GM21576 (cell line): Measurements from ENCODE around the gene PTPRZ1.

Experiments used
- ATAC-seq: cut with Tn5 transposase; IDR thresholded peaks from one replicate; pipeline ENCODE4 v1.9.1; 2021; ENCODE audit warnings: mild to moderate bottlenecking, moderate library complexity; ENCODE audit not compliant: unreplicated experiment

PTPRZ1 gene

GRCh38 chr7:121872831-121873288 is at the start of gene PTPRZ1:
Gene PTPRZ1 (plus strand): TSS chr7:121873161. CDS start chr7:121873500, 339 bp downstream.
- no peak for ATAC-seq

GRCh38 chr7:121824276-121824675 is 48.7 kb upstream of the PTPRZ1 start:
- no peak for ATAC-seq

GRCh38 chr7:121831351-121831750 is 41.6 kb upstream of the PTPRZ1 start:
- no peak for ATAC-seq

GRCh38 chr7:121831801-121832200 is 41.2 kb upstream of the PTPRZ1 start:
- no peak for ATAC-seq

GRCh38 chr7:121832347-121832746 is 40.6 kb upstream of the PTPRZ1 start:
- no peak for ATAC-seq

GRCh38 chr7:121833991-121834390 is 39.0 kb upstream of the PTPRZ1 start:
- ATAC-seq: no peak

GRCh38 chr7:121837462-121837861 is 35.5 kb upstream of the PTPRZ1 start:
- no peak for ATAC-seq

GRCh38 chr7:121847041-121847440 is 25.9 kb upstream of the PTPRZ1 start:
- ATAC-seq: no peak

- no peak for ATAC-seq
These were observed 19.7 kb upstream of the PTPRZ1 start for GRCh38 chr7:121853307-121853706.

GRCh38 chr7:121860953-121861352 is 12.0 kb upstream of the PTPRZ1 start:
- no peak for ATAC-seq

GRCh38 chr7:121862591-121862990 is 10.4 kb upstream of the PTPRZ1 start:
- ATAC-seq: no peak

GRCh38 chr7:121871188-121871587 is 1.8 kb upstream of the PTPRZ1 start:
- ATAC-seq: no peak

GRCh38 chr7:121873289-121874194 is 581 bp downstream of the PTPRZ1 start:
- ATAC-seq: no peak

GRCh38 chr7:121874298-121874697 is 1.3 kb downstream of the PTPRZ1 start:
- ATAC-seq: no peak

GRCh38 chr7:121875203-121875602 is 2.2 kb downstream of the PTPRZ1 start:
- ATAC-seq: no peak

- no peak for ATAC-seq
These were observed 3.9 kb downstream of the PTPRZ1 start for GRCh38 chr7:121876656-121877500.

- no peak for ATAC-seq
These were observed 6.0 kb downstream of the PTPRZ1 start for GRCh38 chr7:121878918-121879464.

GRCh38 chr7:121879544-121879943 is 6.6 kb downstream of the PTPRZ1 start:
- no peak for ATAC-seq

- no peak for ATAC-seq
These were observed 9.8 kb downstream of the PTPRZ1 start for GRCh38 chr7:121882731-121883130.

GRCh38 chr7:121885166-121885920 is 12.4 kb downstream of the PTPRZ1 start:
- ATAC-seq: no peak

- ATAC-seq: no peak
These were observed 14.7 kb downstream of the PTPRZ1 start for GRCh38 chr7:121887634-121888033.
